GM12801 (cell line): ENCODE data around the gene MRPS18A.

ENCODE experiments used
- TF ChIP-seq, protein P1 (sequence below): IDR thresholded peaks from one replicate; pipeline ENCODE4 v1.5.1; 2011; ENCODE audit warnings: control low read depth; ENCODE audit not compliant: insufficient read length; ENCODE audit errors: extremely low read depth

Gene MRPS18A

DNA sequence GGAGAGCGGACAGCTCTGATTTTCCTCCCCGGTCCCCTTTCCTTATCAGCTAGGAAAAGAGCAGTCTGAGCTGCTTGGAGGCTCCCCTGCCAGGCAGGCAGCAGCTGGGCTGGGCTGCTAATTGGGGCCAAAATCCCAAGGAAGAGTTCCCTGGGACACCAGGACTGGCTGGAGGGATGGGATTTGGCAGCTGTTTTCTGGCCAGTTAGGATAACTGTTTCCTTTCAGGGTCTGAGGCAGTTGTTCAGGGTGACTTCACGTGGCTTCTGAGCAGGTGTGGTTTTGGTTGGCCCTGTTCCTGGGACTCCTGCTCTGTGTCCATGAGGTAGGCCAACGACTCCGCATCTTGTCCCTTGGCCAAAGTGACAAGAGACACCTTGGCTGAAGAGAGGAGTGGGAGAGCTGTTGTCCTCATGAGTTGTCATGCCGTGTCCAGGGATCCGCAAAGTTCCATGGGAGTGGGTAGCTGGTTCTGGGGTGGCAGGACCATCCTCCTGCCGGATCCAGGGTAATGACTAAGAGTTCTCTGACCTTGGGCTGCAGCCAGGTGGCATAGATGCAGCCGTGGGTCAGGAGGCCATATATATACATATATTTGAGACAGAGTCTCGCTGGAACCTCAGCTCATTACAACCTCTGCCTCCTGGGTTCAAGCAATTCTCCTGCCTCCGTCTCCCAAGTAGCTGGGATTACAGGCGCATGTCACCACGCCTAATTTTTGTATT is 21.2 kb downstream of the MRPS18A start:
- TF ChIP-seq, protein P1, sequence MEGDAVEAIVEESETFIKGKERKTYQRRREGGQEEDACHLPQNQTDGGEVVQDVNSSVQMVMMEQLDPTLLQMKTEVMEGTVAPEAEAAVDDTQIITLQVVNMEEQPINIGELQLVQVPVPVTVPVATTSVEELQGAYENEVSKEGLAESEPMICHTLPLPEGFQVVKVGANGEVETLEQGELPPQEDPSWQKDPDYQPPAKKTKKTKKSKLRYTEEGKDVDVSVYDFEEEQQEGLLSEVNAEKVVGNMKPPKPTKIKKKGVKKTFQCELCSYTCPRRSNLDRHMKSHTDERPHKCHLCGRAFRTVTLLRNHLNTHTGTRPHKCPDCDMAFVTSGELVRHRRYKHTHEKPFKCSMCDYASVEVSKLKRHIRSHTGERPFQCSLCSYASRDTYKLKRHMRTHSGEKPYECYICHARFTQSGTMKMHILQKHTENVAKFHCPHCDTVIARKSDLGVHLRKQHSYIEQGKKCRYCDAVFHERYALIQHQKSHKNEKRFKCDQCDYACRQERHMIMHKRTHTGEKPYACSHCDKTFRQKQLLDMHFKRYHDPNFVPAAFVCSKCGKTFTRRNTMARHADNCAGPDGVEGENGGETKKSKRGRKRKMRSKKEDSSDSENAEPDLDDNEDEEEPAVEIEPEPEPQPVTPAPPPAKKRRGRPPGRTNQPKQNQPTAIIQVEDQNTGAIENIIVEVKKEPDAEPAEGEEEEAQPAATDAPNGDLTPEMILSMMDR, result no peak

DNA sequence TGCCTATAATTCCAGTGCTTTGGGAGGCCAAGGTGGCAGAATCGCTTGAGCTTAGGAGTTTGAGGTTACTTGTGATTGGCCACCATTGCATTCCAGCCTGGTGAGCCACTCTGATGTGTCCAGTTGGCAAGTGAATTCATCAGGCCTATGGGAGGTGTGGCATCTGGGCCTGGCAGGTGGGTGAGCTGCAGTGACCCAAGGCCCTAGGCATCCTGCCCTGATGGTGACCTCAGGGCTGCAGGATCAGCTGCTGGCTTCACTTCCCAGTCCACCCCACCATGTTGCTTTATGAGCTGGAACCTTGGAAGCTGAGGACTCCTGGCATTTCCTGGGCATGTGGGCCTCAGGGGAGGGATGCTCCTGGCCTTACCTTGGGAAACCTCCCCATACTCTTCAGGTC is 22.2 kb downstream of the MRPS18A start:
- TF ChIP-seq, protein P1, result no peak

DNA sequence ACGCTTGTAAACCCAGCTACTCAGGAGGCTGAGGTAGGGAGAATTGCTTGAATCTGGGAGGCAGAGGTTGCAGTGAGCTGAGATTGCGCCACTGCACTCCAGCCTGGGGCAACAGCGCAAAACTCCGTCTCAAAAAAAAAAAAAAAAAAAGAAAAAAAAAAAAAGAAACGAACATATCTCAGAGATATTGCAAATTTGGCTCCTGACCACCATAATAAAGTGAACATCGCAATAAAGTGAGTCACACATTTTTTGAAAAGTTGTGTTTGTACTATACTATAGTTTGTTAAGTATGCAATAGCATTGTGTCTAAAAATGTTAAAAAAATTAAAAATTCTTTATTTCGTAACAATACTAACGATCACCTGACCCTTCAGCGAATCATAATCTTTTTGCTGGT is 29.4 kb downstream of the MRPS18A start:
- TF ChIP-seq, protein P1, result no peak

DNA sequence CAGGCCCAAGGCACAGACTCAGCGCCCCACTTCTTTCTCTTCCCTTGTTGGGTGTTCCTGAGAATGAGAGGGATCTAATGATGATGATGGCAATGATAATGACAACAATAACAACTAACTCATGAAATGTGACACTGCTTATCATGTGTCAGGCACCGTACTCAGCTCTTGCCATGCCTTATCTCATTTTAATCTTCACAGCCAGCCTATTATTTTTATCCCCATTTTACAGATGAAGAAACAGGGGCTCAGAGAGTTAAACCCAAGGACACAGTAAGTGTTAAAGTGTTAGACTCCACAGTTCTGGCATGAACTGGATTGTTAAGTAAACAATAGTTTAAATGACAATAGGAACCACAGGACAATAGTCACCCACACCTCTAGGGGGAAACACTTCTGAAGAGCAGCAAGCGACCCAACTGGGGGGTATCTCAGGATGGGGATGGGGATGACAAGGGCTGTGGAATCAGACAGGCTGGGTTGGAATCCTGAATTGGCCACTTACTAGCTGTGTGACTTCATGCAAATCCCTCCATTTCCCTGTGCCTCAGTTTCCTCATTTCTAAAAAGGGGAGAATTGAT is 30.3 kb downstream of the MRPS18A start:
- TF ChIP-seq, protein P1, result no peak

DNA sequence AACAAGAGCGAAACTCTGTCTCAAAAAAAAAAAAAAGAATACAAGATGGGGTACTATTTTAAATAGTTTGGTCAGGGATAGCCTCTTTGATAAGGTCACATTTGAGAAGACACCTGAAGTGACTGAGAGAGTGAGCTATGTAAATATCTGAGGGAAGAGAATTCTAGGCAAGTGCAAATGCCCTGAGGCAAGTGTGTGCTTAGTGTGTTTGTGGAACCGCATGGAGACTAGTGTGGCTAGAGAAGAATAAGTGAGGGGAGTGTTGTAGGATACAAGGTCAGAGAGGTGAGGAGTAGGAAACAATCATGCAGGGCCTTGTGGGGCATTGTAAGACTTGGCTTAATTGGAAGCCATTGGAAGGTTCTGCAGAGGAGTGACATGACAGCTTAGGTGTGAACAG is 39.3 kb downstream of the MRPS18A start:
- TF ChIP-seq, protein P1, result no peak

DNA sequence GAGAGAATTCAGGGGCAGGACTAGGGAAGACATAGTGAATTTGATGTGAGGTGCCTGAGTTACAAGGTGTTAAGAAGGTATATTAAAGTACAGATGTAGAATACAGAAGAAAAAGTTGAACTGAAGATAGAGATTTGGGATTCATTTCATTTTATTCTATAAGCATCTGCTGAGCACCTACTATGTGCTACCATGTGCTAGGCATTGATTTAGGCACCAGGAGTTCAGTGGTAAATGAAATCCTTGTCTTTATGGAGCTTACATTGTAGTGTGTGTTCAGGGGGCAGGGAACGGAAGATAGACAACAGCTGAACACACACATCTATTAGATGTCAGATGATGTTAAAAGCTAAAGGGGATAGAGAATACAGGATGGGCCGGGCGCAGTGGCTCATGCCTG is 40.0 kb downstream of the MRPS18A start:
- TF ChIP-seq, protein P1, result no peak

DNA sequence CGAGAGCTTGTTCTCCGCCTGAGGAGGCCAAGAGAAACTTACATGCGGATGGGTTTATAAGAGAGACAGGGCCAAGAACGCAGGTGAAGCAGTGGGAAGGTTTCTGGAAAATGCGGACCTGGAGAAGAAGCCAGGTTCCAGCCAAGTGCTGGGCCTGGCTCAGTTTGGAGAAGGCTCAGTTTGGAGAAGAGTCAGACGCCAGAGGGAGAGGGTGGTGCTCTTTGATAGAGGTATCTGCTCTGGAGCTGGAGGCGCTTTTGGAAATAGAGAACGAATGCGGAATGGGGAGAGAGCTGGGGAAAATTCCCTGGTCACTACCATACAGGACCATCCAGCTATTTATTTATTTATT is 42.0 kb downstream of the MRPS18A start:
- TF ChIP-seq, protein P1, result no peak
